Measurements from ENCODE around the gene F3. TPM values are rescaled to one million over a fixed set of nuclear protein-coding genes. Genes with fewer than 3 reads are reported as not detected.

F3 gene
- total and polyA plus RNA-seq, 5 donors from 2014 or later = not detected

- Mint-ChIP-seq H3K4me3 (no peak overlapping the region), H3K4me1 (no peaks in the 10 kb centered on the region), H3K27ac (no peak overlapping the region), H3K27me3 (no peaks in the 10 kb centered on the region), H3K36me3 (peaks cover 14% of the 10 kb centered on the region), H3K9me3 (no peaks in the 10 kb centered on the region)
- no peak overlapping the region for H3K27ac ChIP-seq (ENCODE audit: insufficient read depth, low read length, poor library complexity, severe bottlenecking)
- no peak for DNase-seq
- H3K9me3 ChIP-seq (ENCODE audit: control insufficient read depth in 2 of 2, low read length in 2 of 2) = no peaks in the 10 kb centered on the region
- H3K36me3 ChIP-seq (ENCODE audit: control insufficient read depth, insufficient read depth, low read length) = peaks cover 10% of the 10 kb centered on the region
- no peak for ATAC-seq (ENCODE audit: low read depth in 2 of 2)
- H3K4me3 ChIP-seq (ENCODE audit: low read depth, low read length) = no peak overlapping the region
- H3K4me1 ChIP-seq (ENCODE audit: control insufficient read depth, insufficient read depth, low read length, poor library complexity, severe bottlenecking) = no peaks in the 10 kb centered on the region
- peaks cover 2% of the 10 kb centered on the region for H3K27me3 ChIP-seq (ENCODE audit: control insufficient read depth, insufficient read depth, low read length)
Measured at GRCh38 chr1:94522304-94522703, 19.3 kb downstream of the F3 start.

- Histone ChIP-seq H3K27me3 (ENCODE audit: control insufficient read depth, insufficient read depth, low read length) (no peaks in the 10 kb centered on the region), H3K4me3 (ENCODE audit: low read depth, low read length) (no peak overlapping the region), H3K4me1 (ENCODE audit: control insufficient read depth, insufficient read depth, low read length, poor library complexity, severe bottlenecking) (no peaks in the 10 kb centered on the region), H3K36me3 (ENCODE audit: control insufficient read depth, insufficient read depth, low read length) (peaks cover 10% of the 10 kb centered on the region), H3K27ac (ENCODE audit: insufficient read depth, low read length, poor library complexity, severe bottlenecking) (no peak overlapping the region), H3K9me3 (ENCODE audit: control insufficient read depth in 2 of 2, low read length in 2 of 2) (no peaks in the 10 kb centered on the region)
- Mint-ChIP-seq H3K27ac (no peak overlapping the region), H3K9me3 (no peaks in the 10 kb centered on the region), H3K36me3 (peaks cover 23% of the 10 kb centered on the region), H3K4me1 (peaks cover 0 to 4% (median 0%) of the 10 kb centered on the region in 4 donors), H3K27me3 (no peaks in the 10 kb centered on the region), H3K4me3 (no peak overlapping the region)
- ATAC-seq (ENCODE audit: low read depth in 2 of 2) (no peak), DNase-seq (no peak)
Measured at GRCh38 chr1:94519351-94519750, 22.2 kb downstream of the F3 start.

- H3K9me3 ChIP-seq (ENCODE audit: control insufficient read depth in 2 of 2, low read length in 2 of 2) = no peaks in the 10 kb centered on the region
- no peaks in the 10 kb centered on the region for H3K27me3 ChIP-seq (ENCODE audit: control insufficient read depth, insufficient read depth, low read length)
- DNase-seq = no peak
- peaks cover 16% of the 10 kb centered on the region for H3K36me3 ChIP-seq (ENCODE audit: control insufficient read depth, insufficient read depth, low read length)
- ATAC-seq (ENCODE audit: low read depth in 2 of 2) = no peak
- Mint-ChIP-seq H3K9me3 (no peaks in the 10 kb centered on the region), H3K36me3 (peaks cover 30% of the 10 kb centered on the region), H3K27ac (no peak overlapping the region), H3K4me1 (peaks cover 0 to 4% (median 0%) of the 10 kb centered on the region in 4 donors), H3K4me3 (no peak overlapping the region), H3K27me3 (no peaks in the 10 kb centered on the region)
- H3K27ac ChIP-seq (ENCODE audit: insufficient read depth, low read length, poor library complexity, severe bottlenecking) = no peak overlapping the region
- H3K4me3 ChIP-seq (ENCODE audit: low read depth, low read length) = no peak overlapping the region
- H3K4me1 ChIP-seq (ENCODE audit: control insufficient read depth, insufficient read depth, low read length, poor library complexity, severe bottlenecking) = no peaks in the 10 kb centered on the region
Measured at GRCh38 chr1:94515296-94515947, 26.1 kb downstream of the F3 start.

GRCh38 chr1:94514095-94514727 is 27.3 kb downstream of the F3 start:
- DNase-seq = peak in 1 of 3 donors; percentile 24
- Mint-ChIP-seq H3K4me1 (peaks cover 0 to 4% (median 0%) of the 10 kb centered on the region in 4 donors), H3K4me3 (no peak overlapping the region), H3K27ac (no peak overlapping the region), H3K36me3 (peaks cover 30% of the 10 kb centered on the region), H3K9me3 (no peaks in the 10 kb centered on the region), H3K27me3 (no peaks in the 10 kb centered on the region)
- H3K4me3 ChIP-seq (ENCODE audit: low read depth, low read length) = no peak overlapping the region
- H3K9me3 ChIP-seq (ENCODE audit: control insufficient read depth in 2 of 2, low read length in 2 of 2) = no peaks in the 10 kb centered on the region
- H3K27ac ChIP-seq (ENCODE audit: insufficient read depth, low read length, poor library complexity, severe bottlenecking) = no peak overlapping the region
- no peaks in the 10 kb centered on the region for H3K27me3 ChIP-seq (ENCODE audit: control insufficient read depth, insufficient read depth, low read length)
- no peaks in the 10 kb centered on the region for H3K4me1 ChIP-seq (ENCODE audit: control insufficient read depth, insufficient read depth, low read length, poor library complexity, severe bottlenecking)
- H3K36me3 ChIP-seq (ENCODE audit: control insufficient read depth, insufficient read depth, low read length) = peaks cover 16% of the 10 kb centered on the region
- ATAC-seq (ENCODE audit: low read depth in 2 of 2) = no peak

GRCh38 chr1:94512816-94513215 is 28.7 kb downstream of the F3 start:
- peaks cover 34% of the 10 kb centered on the region for H3K36me3 Mint-ChIP-seq
- Histone ChIP-seq H3K27me3 (ENCODE audit: control insufficient read depth, insufficient read depth, low read length) (no peaks in the 10 kb centered on the region), H3K27ac (ENCODE audit: insufficient read depth, low read length, poor library complexity, severe bottlenecking) (no peak overlapping the region), H3K9me3 (ENCODE audit: control insufficient read depth in 2 of 2, low read length in 2 of 2) (no peaks in the 10 kb centered on the region), H3K4me3 (ENCODE audit: low read depth, low read length) (no peak overlapping the region), H3K4me1 (ENCODE audit: control insufficient read depth, insufficient read depth, low read length, poor library complexity, severe bottlenecking) (no peaks in the 10 kb centered on the region), H3K36me3 (ENCODE audit: control insufficient read depth, insufficient read depth, low read length) (peaks cover 9% of the 10 kb centered on the region)
- no peaks in the 10 kb centered on the region for H3K9me3 Mint-ChIP-seq
- peaks cover 0 to 4% (median 0%) of the 10 kb centered on the region in 4 donors for H3K4me1 Mint-ChIP-seq
- no peak overlapping the region for H3K27ac Mint-ChIP-seq
- no peaks in the 10 kb centered on the region for H3K27me3 Mint-ChIP-seq
- H3K4me3 Mint-ChIP-seq = no peak overlapping the region
- DNase-seq = no peak
- ATAC-seq (ENCODE audit: low read depth in 2 of 2) = no peak

- Histone ChIP-seq H3K36me3 (ENCODE audit: control insufficient read depth, insufficient read depth, low read length) (peaks cover 18% of the 10 kb centered on the region), H3K27ac (ENCODE audit: insufficient read depth, low read length, poor library complexity, severe bottlenecking) (no peak overlapping the region), H3K4me1 (ENCODE audit: control insufficient read depth, insufficient read depth, low read length, poor library complexity, severe bottlenecking) (no peaks in the 10 kb centered on the region), H3K27me3 (ENCODE audit: control insufficient read depth, insufficient read depth, low read length) (no peaks in the 10 kb centered on the region), H3K4me3 (ENCODE audit: low read depth, low read length) (no peak overlapping the region), H3K9me3 (ENCODE audit: control insufficient read depth in 2 of 2, low read length in 2 of 2) (no peaks in the 10 kb centered on the region)
- Mint-ChIP-seq H3K9me3 (peaks cover 0 to 5% (median 0%) of the 10 kb centered on the region in 7 donors), H3K27ac (peak overlapping the region in 2 of 3 donors; percentile 48 to 77), H3K36me3 (peaks cover 63% of the 10 kb centered on the region), H3K27me3 (no peaks in the 10 kb centered on the region), H3K4me3 (no peak overlapping the region), H3K4me1 (peaks cover 0 to 13% (median 6%) of the 10 kb centered on the region in 4 donors)
- no peak for DNase-seq
- no peak for ATAC-seq (ENCODE audit: low read depth in 2 of 2)
Measured at GRCh38 chr1:94504601-94505000, 37.0 kb downstream of the F3 start.

- H3K27ac ChIP-seq (ENCODE audit: insufficient read depth, low read length, poor library complexity, severe bottlenecking) = no peak overlapping the region
- H3K9me3 ChIP-seq (ENCODE audit: control insufficient read depth in 2 of 2, low read length in 2 of 2) = no peaks in the 10 kb centered on the region
- no peak overlapping the region for H3K4me3 ChIP-seq (ENCODE audit: low read depth, low read length)
- DNase-seq = no peak
- H3K4me1 Mint-ChIP-seq = peaks cover 0 to 13% (median 6%) of the 10 kb centered on the region in 4 donors
- H3K9me3 Mint-ChIP-seq = peaks cover 0 to 5% (median 0%) of the 10 kb centered on the region in 7 donors
- no peak overlapping the region for H3K27ac Mint-ChIP-seq
- no peaks in the 10 kb centered on the region for H3K27me3 Mint-ChIP-seq
- H3K36me3 Mint-ChIP-seq = peaks cover 65% of the 10 kb centered on the region
- H3K27me3 ChIP-seq (ENCODE audit: control insufficient read depth, insufficient read depth, low read length) = no peaks in the 10 kb centered on the region
- no peaks in the 10 kb centered on the region for H3K4me1 ChIP-seq (ENCODE audit: control insufficient read depth, insufficient read depth, low read length, poor library complexity, severe bottlenecking)
- H3K4me3 Mint-ChIP-seq = no peak overlapping the region
- no peak for ATAC-seq (ENCODE audit: low read depth in 2 of 2)
- H3K36me3 ChIP-seq (ENCODE audit: control insufficient read depth, insufficient read depth, low read length) = peaks cover 31% of the 10 kb centered on the region
Measured at GRCh38 chr1:94503153-94503552, 38.4 kb downstream of the F3 start.

- Mint-ChIP-seq H3K4me1 (peaks cover 0 to 13% (median 6%) of the 10 kb centered on the region in 4 donors), H3K27me3 (no peaks in the 10 kb centered on the region), H3K4me3 (no peak overlapping the region), H3K36me3 (peaks cover 62% of the 10 kb centered on the region), H3K9me3 (peaks cover 0 to 5% (median 0%) of the 10 kb centered on the region in 7 donors), H3K27ac (peak overlapping the region in 1 of 3 donors; percentile 77)
- no peaks in the 10 kb centered on the region for H3K4me1 ChIP-seq (ENCODE audit: control insufficient read depth, insufficient read depth, low read length, poor library complexity, severe bottlenecking)
- no peaks in the 10 kb centered on the region for H3K9me3 ChIP-seq (ENCODE audit: control insufficient read depth in 2 of 2, low read length in 2 of 2)
- H3K27ac ChIP-seq (ENCODE audit: insufficient read depth, low read length, poor library complexity, severe bottlenecking) = no peak overlapping the region
- H3K36me3 ChIP-seq (ENCODE audit: control insufficient read depth, insufficient read depth, low read length) = peaks cover 31% of the 10 kb centered on the region
- no peaks in the 10 kb centered on the region for H3K27me3 ChIP-seq (ENCODE audit: control insufficient read depth, insufficient read depth, low read length)
- no peak for ATAC-seq (ENCODE audit: low read depth in 2 of 2)
- no peak overlapping the region for H3K4me3 ChIP-seq (ENCODE audit: low read depth, low read length)
- no peak for DNase-seq
Measured at GRCh38 chr1:94501935-94502334, 39.6 kb downstream of the F3 start.
